ENCODE results near the gene CACNA1G. TPM values are rescaled to one million over a fixed set of nuclear protein-coding genes. Genes with fewer than 3 reads are reported as not detected.

CACNA1G gene
- total and polyA plus RNA-seq, 8 donors: 0.50 to 38.2 (median 19.5) TPM

DNA sequence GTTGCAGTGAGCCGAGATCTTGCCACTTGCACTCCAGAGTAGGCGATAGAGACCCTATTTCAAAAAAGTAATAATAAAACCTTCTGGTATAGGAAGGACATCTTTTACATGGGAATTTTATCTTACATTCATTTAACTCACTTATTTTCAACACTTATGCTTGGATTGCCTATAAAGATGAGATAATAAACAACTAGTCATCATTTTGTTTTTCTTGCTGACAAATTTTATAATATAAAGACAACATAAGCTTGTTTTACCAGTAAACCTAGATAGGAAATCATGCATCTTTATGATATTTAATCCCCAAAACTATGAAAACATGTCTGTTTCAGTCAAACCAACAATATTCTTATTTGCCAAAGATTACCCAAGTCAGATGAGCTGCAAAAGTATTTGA lies 91.1 kb downstream of the CACNA1G start:
- H3K4me3 ChIP-seq: no peak overlapping the region
- DNase-seq (no peak), ATAC-seq (no peak)
- H3K9me3 ChIP-seq: peaks cover 0 to 2% of the 10 kb centered on the region in 2 donors
- H3K4me1 ChIP-seq: no peaks in the 10 kb centered on the region
- H3K27ac ChIP-seq: no peak overlapping the region
- TF ChIP-seq, protein P1, sequence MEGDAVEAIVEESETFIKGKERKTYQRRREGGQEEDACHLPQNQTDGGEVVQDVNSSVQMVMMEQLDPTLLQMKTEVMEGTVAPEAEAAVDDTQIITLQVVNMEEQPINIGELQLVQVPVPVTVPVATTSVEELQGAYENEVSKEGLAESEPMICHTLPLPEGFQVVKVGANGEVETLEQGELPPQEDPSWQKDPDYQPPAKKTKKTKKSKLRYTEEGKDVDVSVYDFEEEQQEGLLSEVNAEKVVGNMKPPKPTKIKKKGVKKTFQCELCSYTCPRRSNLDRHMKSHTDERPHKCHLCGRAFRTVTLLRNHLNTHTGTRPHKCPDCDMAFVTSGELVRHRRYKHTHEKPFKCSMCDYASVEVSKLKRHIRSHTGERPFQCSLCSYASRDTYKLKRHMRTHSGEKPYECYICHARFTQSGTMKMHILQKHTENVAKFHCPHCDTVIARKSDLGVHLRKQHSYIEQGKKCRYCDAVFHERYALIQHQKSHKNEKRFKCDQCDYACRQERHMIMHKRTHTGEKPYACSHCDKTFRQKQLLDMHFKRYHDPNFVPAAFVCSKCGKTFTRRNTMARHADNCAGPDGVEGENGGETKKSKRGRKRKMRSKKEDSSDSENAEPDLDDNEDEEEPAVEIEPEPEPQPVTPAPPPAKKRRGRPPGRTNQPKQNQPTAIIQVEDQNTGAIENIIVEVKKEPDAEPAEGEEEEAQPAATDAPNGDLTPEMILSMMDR (IDR thresholded peaks at IDR 0.05): no peak
- intact Hi-C loops (cut with DNase I): no loop called here
- no peaks in the 10 kb centered on the region for H3K27me3 ChIP-seq
- no peaks in the 10 kb centered on the region for H3K36me3 ChIP-seq

DNA sequence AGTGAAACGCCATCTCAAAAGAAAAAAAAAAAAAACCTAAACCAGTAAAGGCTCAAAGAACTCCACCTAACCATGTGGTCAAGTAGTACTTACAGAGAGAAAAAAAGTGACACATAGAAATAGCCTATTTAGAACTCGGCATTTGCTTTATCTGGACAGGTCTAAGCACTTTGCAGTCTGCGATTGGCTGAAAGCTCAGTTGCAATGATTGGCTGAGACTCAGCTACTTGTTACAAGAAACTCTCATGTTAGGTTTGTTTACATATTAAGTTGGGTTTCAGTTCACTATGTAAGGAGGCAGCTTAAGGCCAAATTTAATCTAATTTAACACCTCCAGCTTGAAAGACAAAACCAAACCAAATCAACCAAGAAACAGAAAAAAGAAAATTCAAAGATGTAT lies 93.2 kb downstream of the CACNA1G start:
- no peak overlapping the region for H3K27ac ChIP-seq
- H3K4me1 ChIP-seq: no peaks in the 10 kb centered on the region
- H3K27me3 ChIP-seq: no peaks in the 10 kb centered on the region
- intact Hi-C loops (cut with DNase I): no loop called here
- no peak for DNase-seq
- H3K9me3 ChIP-seq: peaks cover 0 to 2% of the 10 kb centered on the region in 2 donors
- ATAC-seq: peak; percentile 93
- no peak overlapping the region for H3K4me3 ChIP-seq
- TF ChIP-seq, protein P1 (IDR thresholded peaks at IDR 0.05): no peak
- H3K36me3 ChIP-seq: no peaks in the 10 kb centered on the region

DNA sequence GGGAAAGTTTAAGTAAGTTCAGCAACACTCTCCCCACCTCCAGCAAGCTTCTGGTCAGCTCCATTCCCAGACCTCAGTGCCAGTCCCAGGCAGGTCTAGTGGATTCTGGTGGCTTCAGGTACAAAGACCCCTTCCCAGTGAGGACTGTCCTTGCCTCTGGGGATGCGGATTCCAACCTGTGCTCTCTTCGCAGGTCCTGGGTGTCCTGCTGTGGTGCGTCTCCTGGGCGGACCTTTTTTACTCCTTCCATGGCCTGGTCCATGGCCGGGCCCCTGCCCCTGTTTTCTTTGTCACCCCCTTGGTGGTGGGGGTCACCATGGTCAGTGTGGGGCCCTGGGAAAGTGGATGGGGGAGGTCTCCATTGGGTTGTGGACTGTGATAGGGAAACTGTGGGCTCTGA lies 96.0 kb downstream of the CACNA1G start:
- TF ChIP-seq, protein P1 (IDR thresholded peaks at IDR 0.05): no peak
- no peaks in the 10 kb centered on the region for H3K36me3 ChIP-seq
- H3K4me3 ChIP-seq: no peak overlapping the region
- DNase-seq (peak in 1 of 4 donors; percentile 39), ATAC-seq (no peak)
- no peak overlapping the region for H3K27ac ChIP-seq
- H3K27me3 ChIP-seq: no peaks in the 10 kb centered on the region
- peaks cover 0 to 2% of the 10 kb centered on the region in 2 donors for H3K9me3 ChIP-seq
- H3K4me1 ChIP-seq: peaks cover 19% of the 10 kb centered on the region in 2 donors
- intact Hi-C loops (cut with DNase I): no loop called here

DNA sequence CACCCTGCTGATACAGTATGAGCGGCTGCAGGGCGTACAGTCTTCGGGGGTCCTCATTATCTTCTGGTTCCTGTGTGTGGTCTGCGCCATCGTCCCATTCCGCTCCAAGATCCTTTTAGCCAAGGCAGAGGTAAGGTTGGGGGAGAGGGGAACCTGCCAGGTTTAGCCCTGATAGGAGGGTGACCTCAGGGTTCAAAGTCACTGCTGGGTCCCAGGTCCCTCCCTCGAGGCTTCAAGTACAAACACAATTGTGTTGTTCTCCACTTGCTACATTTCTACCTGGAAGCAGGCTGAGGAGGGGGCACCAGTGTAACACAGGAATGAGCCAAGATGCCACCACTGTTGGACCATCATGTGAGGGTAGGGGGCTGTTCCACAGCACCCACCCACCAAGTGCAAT lies 96.5 kb downstream of the CACNA1G start:
- H3K27ac ChIP-seq: no peak overlapping the region
- no peaks in the 10 kb centered on the region for H3K27me3 ChIP-seq
- DNase-seq (peak in 1 of 4 donors; percentile 34), ATAC-seq (no peak)
- peaks cover 0 to 2% of the 10 kb centered on the region in 2 donors for H3K9me3 ChIP-seq
- no peaks in the 10 kb centered on the region for H3K36me3 ChIP-seq
- peaks cover 21 to 24% of the 10 kb centered on the region in 2 donors for H3K4me1 ChIP-seq
- TF ChIP-seq, protein P1 (IDR thresholded peaks at IDR 0.05): no peak
- intact Hi-C loops (cut with DNase I): no loop called here
- H3K4me3 ChIP-seq: no peak overlapping the region

DNA sequence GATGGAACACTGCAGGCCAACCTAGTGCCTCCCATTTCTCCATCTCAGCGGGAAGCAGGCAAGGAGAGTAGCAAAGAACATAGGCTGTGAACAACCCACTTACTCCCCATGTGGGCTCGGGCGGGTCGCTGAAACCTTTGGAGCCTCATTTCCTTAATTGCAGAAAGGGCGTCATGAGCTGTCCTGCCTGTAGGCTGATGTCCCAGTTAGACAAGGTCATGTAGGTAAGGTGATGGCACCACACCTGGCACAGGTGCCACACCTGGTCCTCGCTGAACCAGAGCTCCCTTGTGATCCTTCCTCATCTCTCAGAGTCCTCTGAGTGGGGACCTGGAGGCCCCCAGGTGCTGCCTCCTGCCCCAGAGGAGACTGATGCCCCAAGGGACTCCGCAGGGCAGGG lies 97.1 kb downstream of the CACNA1G start:
- TF ChIP-seq, protein P1 (IDR thresholded peaks at IDR 0.05): no peak
- Histone ChIP-seq H3K27ac (no peak overlapping the region), H3K9me3 (peaks cover 0 to 2% of the 10 kb centered on the region in 2 donors), H3K4me3 (no peak overlapping the region), H3K4me1 (peaks cover 21 to 30% of the 10 kb centered on the region in 2 donors), H3K36me3 (no peaks in the 10 kb centered on the region), H3K27me3 (no peaks in the 10 kb centered on the region)
- DNase-seq: peak in 1 of 4 donors; percentile 47
- no peak for ATAC-seq
- intact Hi-C loops (cut with DNase I): no loop called here

All from left lung (tissue), 10 donors.